GM13977 (cell line): ENCODE data around the gene KRTAP10-8.
"Not testable (repeated sequence)": the region's sequence is repeated elsewhere in the genome, so short reads cannot be mapped to it uniquely, and the experiment has no call there.

ENCODE experiments used
- DNase-seq: peaks from one replicate; pipeline ENCODE4 v3.0.0; 2012; ENCODE audit warnings: low spot score
- in situ Hi-C: fragments of 300-500 bp; cut with MboI; formaldehyde crosslinking; loops from one replicate; pipeline ENCODE4 v1.12.0; 2022; ENCODE audit warnings: low sequenced_read_pairs, low pct_unique_long_range_greater_than_20kb, mixed read lengths, inconsistent platforms; ENCODE audit not compliant: unreplicated experiment
- TF ChIP-seq, protein P1 (sequence below): IDR thresholded peaks from 2 replicates; pipeline ENCODE4 v1.5.1; 2012; ENCODE audit warnings: mild to moderate bottlenecking, control low read depth; ENCODE audit not compliant: insufficient read depth; ENCODE audit errors: extremely low read depth, missing control alignments

KRTAP10-8 gene

DNA sequence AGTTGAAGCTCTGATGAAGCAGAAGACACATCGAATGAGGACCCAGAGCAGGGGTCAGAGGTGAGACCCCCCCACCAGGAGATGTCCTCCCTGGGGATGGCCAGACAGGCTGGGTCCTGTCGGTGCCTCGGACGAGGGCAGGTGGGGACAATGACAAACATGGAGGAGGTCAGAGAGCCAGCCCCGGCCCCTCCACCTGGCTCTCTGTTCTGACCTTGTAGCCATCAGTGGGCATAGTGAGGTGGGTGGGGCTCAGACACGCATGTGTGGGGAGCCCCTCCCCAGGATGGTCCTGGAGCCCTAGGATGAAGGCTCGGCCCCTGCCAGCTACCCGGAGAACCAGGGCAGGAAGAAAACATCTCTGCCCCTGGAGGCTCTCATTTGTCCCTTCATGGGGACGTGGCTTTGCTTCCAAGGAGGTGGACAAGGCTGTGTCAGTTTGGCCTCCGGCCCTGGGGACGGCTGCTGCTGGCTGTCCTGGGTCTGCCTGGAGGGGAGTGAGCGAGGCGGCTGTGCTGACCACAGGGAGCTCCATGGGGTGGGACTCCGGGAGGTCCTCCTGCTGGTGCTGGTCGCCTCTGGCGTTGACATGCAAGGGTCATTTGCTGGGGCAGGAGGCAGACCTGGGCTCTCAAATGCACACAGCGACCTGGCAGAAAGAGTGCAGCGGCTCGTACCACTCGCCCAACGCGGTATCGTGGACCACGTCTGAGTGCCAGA lies 22.1 kb upstream of the KRTAP10-8 start:
- in situ Hi-C loops = no loop called here
- DNase-seq = no peak
- TF ChIP-seq, protein P1, sequence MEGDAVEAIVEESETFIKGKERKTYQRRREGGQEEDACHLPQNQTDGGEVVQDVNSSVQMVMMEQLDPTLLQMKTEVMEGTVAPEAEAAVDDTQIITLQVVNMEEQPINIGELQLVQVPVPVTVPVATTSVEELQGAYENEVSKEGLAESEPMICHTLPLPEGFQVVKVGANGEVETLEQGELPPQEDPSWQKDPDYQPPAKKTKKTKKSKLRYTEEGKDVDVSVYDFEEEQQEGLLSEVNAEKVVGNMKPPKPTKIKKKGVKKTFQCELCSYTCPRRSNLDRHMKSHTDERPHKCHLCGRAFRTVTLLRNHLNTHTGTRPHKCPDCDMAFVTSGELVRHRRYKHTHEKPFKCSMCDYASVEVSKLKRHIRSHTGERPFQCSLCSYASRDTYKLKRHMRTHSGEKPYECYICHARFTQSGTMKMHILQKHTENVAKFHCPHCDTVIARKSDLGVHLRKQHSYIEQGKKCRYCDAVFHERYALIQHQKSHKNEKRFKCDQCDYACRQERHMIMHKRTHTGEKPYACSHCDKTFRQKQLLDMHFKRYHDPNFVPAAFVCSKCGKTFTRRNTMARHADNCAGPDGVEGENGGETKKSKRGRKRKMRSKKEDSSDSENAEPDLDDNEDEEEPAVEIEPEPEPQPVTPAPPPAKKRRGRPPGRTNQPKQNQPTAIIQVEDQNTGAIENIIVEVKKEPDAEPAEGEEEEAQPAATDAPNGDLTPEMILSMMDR = no peak

DNA sequence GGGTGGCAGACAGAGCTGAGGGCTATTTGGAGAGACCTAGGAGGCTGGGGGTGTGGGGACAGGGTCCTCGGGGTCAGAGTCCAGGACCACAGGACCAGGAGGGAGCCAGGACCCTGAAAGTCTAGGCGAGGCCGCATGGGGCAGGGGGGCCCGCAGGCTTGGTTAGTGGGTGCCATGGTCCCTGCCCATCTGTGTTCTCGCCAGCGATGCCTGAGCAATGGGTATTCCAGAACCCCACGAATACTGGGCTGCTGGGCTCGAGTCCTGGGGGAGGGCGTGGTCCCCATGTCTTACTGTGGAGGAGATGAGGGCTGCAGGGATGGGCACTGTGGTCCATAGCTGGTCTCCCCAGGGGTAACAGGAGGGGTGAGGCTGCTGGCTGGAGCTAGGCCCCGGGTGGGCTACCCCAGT lies 21.6 kb upstream of the KRTAP10-8 start:
- TF ChIP-seq, protein P1 = no peak
- in situ Hi-C loops = no loop called here
- no peak for DNase-seq

DNA sequence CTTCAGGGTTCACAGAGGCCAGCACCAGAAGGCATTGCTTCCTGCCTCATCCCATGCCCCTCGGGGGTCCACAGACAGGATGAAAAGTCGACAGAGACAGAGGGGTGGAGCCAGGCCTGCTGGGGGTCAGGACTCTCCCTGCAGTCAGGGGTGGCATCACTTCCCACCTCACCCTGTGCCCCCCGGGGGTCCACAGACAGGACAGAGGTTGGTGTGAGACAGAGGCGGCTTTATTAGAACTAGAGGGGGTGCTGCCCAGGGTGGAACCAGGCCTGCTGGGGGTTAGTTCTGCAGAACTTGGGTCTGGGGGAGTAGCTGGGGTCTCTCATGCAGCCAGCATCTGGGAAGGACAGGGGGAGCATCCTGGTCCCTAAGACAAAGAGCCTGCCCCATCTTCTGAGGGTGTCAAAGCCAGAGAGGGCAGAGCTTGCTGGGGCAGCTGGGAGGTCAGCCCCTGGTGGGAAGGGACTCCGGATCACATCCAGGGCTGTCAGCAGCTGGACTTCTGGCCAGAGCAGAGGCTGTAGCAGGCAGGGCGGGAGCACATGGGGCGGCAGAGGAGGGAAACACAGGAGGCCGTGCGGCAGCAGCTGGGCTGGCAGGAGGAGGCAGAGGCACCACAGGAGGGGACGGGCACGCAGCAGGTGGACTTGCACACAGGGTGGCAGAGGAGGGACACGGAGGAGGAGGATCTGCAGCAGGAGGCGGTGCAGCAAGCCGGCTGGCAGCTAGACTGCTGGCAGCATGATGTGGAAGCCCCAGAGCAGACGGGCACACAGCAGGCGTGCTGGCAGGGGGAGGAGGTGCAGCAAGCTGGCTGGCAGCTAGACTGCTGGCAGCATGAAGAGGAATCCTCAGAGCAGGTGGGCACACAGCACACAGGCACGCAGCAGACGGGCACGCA lies 20.7 kb upstream of the KRTAP10-8 start:
- DNase-seq, in situ Hi-C loops: not testable (repeated sequence)

DNA sequence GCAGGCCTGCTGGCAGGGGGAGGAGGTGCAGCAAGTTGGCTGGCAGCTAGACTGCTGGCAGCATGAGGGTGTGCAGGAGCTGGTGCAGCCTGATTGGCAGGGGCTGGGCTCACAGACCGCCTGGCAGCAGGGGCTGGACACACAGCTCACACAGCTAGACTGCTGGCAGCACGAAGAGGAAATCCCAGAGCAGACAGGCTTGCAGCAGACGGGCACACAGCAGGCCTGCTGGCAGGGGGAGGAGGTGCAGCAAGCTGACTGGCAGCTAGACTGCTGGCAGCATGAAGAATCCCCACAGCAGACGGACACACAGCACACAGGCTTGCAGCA lies 20.1 kb upstream of the KRTAP10-8 start:
- DNase-seq, in situ Hi-C loops: not testable (repeated sequence)

DNA sequence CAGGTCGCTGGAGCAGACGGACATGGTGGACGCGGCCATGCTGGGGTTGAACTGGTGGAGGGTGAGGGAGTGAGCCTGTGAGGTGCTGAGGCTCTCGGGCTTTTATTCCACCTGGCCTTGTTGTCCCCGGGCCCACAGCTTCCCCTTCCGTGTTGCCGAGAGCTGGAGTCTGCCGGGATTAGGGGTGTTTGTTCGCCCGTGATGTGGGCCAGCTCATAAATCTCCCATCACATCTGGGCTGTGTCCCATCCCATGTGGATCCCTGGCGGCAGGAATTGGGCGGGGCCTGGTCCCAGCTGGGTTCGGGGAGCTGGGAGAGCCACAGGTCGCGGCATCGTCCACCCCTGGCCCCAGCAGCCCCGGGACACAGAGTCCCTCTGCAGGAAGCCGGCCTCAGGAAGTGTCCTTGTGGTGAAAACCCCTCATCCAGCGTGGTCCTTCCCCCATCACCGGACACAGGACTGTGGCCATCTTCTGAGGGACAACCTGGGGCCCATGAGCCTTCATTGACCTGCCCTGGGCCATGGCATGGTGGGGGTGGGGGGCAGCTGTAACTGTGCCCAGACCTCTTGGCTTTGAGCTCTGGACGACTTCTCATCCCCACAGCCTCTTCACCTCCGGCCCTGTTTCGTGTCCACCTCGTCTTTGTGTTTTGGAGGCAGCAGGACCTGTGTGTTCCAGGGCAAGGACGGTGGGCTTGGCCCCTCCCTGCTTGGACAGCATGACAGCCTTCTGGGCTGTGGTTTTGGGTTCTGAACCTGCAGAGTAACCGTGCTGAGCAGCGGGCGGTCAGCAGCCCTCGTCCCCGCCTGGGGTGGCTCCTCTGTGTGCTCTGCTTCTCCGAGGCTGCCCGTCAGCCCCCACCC lies 19.2 kb upstream of the KRTAP10-8 start, which contains the start of gene KRTAP10-6:
KRTAP10-6 (minus strand) TSS at position 60 of the 866 bp plus-strand sequence; CDS start at position 39, 21 bp downstream.
- in situ Hi-C loops = no loop called here
- TF ChIP-seq, protein P1 = no peak
- DNase-seq = no peak

DNA sequence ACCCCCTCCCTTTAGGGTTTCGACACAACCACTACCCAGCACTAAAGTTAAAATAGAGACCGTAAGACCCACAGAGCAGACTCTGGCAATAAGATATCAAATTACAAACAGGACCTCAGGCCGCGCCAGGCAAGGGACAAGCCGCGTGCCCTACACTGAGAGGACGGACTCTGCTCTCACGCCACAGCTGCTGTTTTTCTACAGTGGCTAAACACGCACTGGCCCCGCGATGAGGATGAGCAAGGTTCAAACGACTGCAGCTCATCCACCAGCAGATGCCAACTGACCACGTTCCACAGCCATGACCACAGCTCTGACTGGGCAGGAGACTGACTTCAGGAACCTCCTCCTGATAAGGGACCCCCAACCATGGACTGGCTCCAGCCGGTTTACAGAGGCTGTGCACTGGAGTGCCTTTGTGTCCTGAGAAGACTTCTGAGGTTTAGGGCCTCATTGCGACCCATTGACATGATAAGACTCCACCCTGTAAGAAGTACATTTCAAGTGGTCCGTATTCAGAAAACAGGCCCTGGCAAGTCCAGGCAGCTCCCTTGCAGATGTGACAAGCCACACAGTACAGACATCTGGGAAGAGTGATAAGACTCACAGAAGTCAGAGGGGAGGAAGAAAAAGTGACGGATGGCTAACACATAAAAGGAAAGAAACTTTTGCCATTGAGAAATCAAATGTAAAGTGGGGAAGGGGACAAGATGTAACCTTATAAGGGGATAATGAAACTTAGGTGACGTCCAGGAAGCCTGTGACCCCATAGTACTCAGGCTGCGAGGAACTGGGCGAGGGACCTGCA lies 18.1 kb upstream of the KRTAP10-8 start:
- in situ Hi-C loops = no loop called here
- TF ChIP-seq, protein P1 = no peak
- no peak for DNase-seq
